ENCODE measurements around the gene DNAJB6. TPM values are rescaled to one million over a fixed set of nuclear protein-coding genes. Genes with fewer than 3 reads are reported as not detected.

DNAJB6 gene
- total RNA-seq, 2 donors from 2014 or later, result 78.0 to 81.8 TPM

- intact Hi-C loops (cut with DNase I), result no loop called here
- TF ChIP-seq, protein P1, sequence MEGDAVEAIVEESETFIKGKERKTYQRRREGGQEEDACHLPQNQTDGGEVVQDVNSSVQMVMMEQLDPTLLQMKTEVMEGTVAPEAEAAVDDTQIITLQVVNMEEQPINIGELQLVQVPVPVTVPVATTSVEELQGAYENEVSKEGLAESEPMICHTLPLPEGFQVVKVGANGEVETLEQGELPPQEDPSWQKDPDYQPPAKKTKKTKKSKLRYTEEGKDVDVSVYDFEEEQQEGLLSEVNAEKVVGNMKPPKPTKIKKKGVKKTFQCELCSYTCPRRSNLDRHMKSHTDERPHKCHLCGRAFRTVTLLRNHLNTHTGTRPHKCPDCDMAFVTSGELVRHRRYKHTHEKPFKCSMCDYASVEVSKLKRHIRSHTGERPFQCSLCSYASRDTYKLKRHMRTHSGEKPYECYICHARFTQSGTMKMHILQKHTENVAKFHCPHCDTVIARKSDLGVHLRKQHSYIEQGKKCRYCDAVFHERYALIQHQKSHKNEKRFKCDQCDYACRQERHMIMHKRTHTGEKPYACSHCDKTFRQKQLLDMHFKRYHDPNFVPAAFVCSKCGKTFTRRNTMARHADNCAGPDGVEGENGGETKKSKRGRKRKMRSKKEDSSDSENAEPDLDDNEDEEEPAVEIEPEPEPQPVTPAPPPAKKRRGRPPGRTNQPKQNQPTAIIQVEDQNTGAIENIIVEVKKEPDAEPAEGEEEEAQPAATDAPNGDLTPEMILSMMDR (IDR thresholded peaks at IDR 0.05), result no peak
Observed at GRCh38 chr7:157425761-157426160, 89.0 kb downstream of the DNAJB6 start.

DNA sequence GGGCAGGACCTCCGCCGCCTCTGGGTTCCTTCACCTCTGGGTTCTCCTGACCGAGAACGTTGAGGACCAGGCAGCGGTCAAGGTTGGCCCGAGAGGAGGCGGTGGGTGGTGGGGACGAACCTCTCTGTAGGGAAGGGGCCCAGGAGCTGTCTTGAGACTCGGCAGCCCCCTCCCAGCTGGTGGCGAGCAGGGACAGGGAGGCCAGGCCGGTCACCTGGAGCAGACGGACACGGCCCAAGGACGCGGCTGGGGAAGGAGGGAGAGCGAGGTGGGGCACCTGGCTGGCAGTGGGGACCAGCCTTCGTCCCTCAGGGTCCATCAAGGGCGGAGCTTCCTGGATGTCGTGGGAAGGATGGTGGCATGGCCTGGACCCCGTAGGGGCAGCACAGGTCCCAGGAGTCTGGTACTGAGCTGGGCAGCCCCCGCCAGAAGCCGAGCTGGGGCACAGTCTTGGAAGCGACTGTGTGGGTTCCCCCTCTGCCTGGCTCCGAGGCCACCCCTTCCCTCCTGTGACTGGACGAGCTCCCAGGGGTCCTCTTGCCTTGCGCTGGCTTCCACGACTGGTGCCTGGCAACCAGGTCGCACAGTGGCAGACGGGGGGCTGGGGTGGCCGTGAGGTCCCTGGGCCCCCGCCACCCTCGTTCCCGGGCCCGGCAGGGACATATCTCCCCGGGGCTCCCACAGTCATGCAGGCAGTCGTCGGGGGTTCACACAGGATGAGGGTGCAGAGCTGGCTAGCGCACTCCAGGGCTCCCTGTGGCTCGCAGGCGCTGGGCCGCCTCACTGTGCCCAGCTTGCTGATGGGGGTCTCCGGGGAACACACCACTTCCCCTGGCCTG, 89.9 kb downstream of the DNAJB6 start:
- DNase-seq, result no peak
- H3K9me3 ChIP-seq, result no peaks in the 10 kb centered on the region
- intact Hi-C loops (cut with DNase I), result no loop called here

More at GRCh38 chr7:157425761-157426160, 89.0 kb downstream of the DNAJB6 start:
- Histone ChIP-seq H3K4me3 (no peak overlapping the region), H3K4me1 (no peaks in the 10 kb centered on the region), H3K27ac (no peak overlapping the region), H3K9me3 (no peaks in the 10 kb centered on the region), H3K36me3 (no peaks in the 10 kb centered on the region), H3K27me3 (no peaks in the 10 kb centered on the region), H3K9ac (ENCODE audit: low read depth in 2 of 2, low read length in 2 of 2) (no peak overlapping the region)
- DNase-seq, result no peak

GRCh38 chr7:157427811-157428553, 91.2 kb downstream of the DNAJB6 start:
- no peaks in the 10 kb centered on the region for H3K27me3 ChIP-seq
- H3K27ac ChIP-seq, result no peak overlapping the region
- TF ChIP-seq, protein P1 (IDR thresholded peaks at IDR 0.05), result no peak
- no peak for DNase-seq
- H3K9me3 ChIP-seq, result no peaks in the 10 kb centered on the region
- H3K4me3 ChIP-seq, result no peak overlapping the region
- H3K36me3 ChIP-seq, result no peaks in the 10 kb centered on the region
- intact Hi-C loops (cut with DNase I), result no loop called here
- H3K4me1 ChIP-seq, result no peaks in the 10 kb centered on the region
- no peak overlapping the region for H3K9ac ChIP-seq (ENCODE audit: low read depth in 2 of 2, low read length in 2 of 2)

More for the DNA sequence above, 89.9 kb downstream of the DNAJB6 start:
- Histone ChIP-seq H3K36me3 (no peaks in the 10 kb centered on the region), H3K27ac (no peak overlapping the region), H3K4me3 (no peak overlapping the region), H3K9ac (ENCODE audit: low read depth in 2 of 2, low read length in 2 of 2) (no peak overlapping the region), H3K4me1 (no peaks in the 10 kb centered on the region), H3K27me3 (no peaks in the 10 kb centered on the region)
- TF ChIP-seq, protein P1 (IDR thresholded peaks at IDR 0.05), result no peak

GRCh38 chr7:157428554-157428945, 91.7 kb downstream of the DNAJB6 start:
- TF ChIP-seq, protein P1 (IDR thresholded peaks at IDR 0.05), result no peak
- no peaks in the 10 kb centered on the region for H3K9me3 ChIP-seq
- H3K36me3 ChIP-seq, result no peaks in the 10 kb centered on the region
- intact Hi-C loops (cut with DNase I), result no loop called here
- no peak overlapping the region for H3K4me3 ChIP-seq
- no peak for DNase-seq
- no peaks in the 10 kb centered on the region for H3K4me1 ChIP-seq
- no peak overlapping the region for H3K27ac ChIP-seq
- no peaks in the 10 kb centered on the region for H3K27me3 ChIP-seq
- H3K9ac ChIP-seq (ENCODE audit: low read depth in 2 of 2, low read length in 2 of 2), result no peak overlapping the region

GRCh38 chr7:157429001-157429679, 92.3 kb downstream of the DNAJB6 start:
- no peaks in the 10 kb centered on the region for H3K36me3 ChIP-seq
- no peaks in the 10 kb centered on the region for H3K9me3 ChIP-seq
- intact Hi-C loops (cut with DNase I), result no loop called here
- no peak for DNase-seq
- no peaks in the 10 kb centered on the region for H3K4me1 ChIP-seq
- TF ChIP-seq, protein P1 (IDR thresholded peaks at IDR 0.05), result no peak
- H3K27me3 ChIP-seq, result no peaks in the 10 kb centered on the region
- no peak overlapping the region for H3K9ac ChIP-seq (ENCODE audit: low read depth in 2 of 2, low read length in 2 of 2)
- no peak overlapping the region for H3K27ac ChIP-seq
- no peak overlapping the region for H3K4me3 ChIP-seq
